GM10266 (cell line): ENCODE data around the gene CRB2.
A peak's percentile ranks its signal among the peaks of the same experiment; 100 is the strongest.

Experiments
- DNase-seq: peaks from one replicate; pipeline ENCODE4 v3.0.0; 2012; ENCODE audit errors: extremely low spot score
- CTCF ChIP-seq: IDR thresholded peaks from 2 replicates; pipeline ENCODE4 v1.5.1; 2012; ENCODE audit warnings: mild to moderate bottlenecking, low read depth; ENCODE audit not compliant: control insufficient read depth, insufficient read depth; ENCODE audit errors: missing control alignments

Gene CRB2

GRCh38 chr9:123375469-123376132 is 19.6 kb downstream of the CRB2 start:
- TF ChIP-seq CTCF = no peak
- DNase-seq = peak; percentile 21

- DNase-seq = no peak
- TF ChIP-seq CTCF = no peak
Observed at GRCh38 chr9:123376218-123377071, 20.4 kb downstream of the CRB2 start.

- TF ChIP-seq CTCF = no peak
- DNase-seq = no peak
Observed at GRCh38 chr9:123377211-123377971, 21.4 kb downstream of the CRB2 start.

- no peak for DNase-seq
- no peak for TF ChIP-seq CTCF
Observed at GRCh38 chr9:123378025-123378424, 22.0 kb downstream of the CRB2 start.

GRCh38 chr9:123378956-123379660 is 23.1 kb downstream of the CRB2 start:
- TF ChIP-seq CTCF = no peak
- DNase-seq = peak; percentile 29

GRCh38 chr9:123380852-123381705 is 25.1 kb downstream of the CRB2 start:
- DNase-seq = peak; percentile 22
- TF ChIP-seq CTCF = no peak
